Renal cortex interstitium (tissue), 11 donors: ENCODE data around the gene CCDC146. TPM values are rescaled to one million over a fixed set of nuclear protein-coding genes. Genes with fewer than 3 reads are reported as not detected.
"Not testable (repeated sequence)": the region's sequence is repeated elsewhere in the genome, so short reads cannot be mapped to it uniquely, and the experiment has no call there.

Source experiments
- DNase-seq, 11 donors: peaks; one replicate each; pipeline ENCODE4 v3.0.0-alpha.2; 2013; ENCODE audit warnings: low read depth in 9 of 11, low spot score in 4 of 11; ENCODE audit errors: extremely low read depth in 1 of 11
- polyA plus RNA-seq, 3 donors: library from polyadenylated mRNA; unstranded; fragments of 120-200 nt; gene quantifications; one replicate each; pipeline ENCODE4 v1.2.1, GENCODE V29; 2013; ENCODE audit not compliant: insufficient read length in 3 of 3

Gene CCDC146
- polyA plus RNA-seq, 3 donors = 20.4 to 34.4 (median 24.1) TPM

DNA sequence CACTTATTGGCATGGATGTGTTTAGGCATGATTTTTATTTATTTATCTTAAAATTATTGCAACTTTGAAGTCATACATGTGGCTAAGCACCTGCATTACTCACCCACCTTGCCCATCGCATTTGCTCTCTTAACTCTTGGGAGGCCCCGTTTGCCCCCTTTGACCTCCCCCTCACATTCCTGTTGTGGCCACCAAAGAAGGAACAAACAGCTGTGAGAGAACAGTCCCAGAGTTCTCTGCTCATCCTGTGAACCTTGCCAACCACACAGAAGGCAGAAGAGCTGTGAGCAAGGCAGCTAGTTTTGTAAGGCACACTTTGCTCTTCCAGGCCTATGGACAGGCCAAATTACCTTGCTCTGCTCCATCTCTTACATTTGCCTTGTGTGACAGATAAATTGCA lies 100.8 kb downstream of the CCDC146 start:
- no peak for DNase-seq

DNA sequence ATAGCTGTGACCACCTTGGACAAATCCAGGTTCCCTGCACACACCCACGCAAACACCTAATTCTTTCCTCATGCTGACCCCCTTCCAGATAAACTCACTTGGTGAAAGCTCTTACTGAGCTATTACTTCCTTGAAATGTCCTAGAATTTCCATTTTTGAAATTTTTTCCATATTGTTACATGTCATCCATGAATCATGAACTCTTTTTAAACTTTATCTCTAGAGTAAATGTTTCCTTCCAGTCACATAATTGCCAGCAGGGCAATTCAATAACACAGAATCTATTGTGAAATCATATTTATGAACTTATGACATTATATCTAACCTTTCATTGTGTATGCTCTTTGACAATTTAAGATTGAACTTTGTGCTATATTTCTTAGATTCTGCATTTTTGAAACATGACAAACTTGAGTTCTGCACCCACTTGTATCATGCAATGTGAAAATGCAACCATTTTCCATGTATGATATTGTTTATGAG lies 104.0 kb downstream of the CCDC146 start:
- no peak for DNase-seq

DNA sequence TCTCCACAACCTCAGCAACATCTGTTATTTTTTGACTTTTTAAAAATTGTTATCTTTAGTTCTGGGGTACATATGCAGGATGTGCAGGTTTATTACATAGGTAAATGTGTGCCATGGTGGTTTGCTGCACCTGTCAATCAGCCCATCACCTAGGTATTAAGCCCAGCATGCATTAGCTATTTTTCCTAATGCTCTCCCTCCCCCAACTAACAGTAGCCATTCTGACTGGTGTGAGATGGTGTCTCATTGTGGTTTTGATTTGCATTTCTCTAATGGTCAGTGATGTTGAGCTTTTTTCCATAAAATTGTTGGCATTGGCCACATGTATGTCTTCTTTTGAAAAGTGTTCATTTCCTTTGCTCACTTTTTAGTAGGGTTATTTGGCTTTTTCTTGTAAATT lies 106.4 kb downstream of the CCDC146 start:
- not testable (repeated sequence) for DNase-seq

DNA sequence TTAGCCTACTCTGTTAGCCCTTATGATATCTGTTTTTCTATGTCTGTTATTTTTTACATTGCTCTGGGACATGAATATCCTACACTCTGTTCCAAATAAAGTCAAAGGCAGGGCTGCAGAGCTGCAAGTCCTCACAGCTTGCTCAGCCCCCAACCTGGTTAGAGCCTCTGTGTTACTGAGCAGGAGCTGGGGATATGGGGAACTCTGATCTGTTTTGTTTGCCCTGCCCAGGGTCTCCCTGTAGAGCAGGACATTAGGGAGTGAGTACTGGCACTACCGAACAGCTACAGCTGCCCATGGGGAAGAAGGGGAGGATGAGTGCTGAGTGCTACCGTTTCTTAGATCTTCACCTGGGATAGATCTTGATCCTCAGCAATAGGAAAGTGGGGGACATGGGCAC lies 110.1 kb downstream of the CCDC146 start:
- DNase-seq = no peak

DNA sequence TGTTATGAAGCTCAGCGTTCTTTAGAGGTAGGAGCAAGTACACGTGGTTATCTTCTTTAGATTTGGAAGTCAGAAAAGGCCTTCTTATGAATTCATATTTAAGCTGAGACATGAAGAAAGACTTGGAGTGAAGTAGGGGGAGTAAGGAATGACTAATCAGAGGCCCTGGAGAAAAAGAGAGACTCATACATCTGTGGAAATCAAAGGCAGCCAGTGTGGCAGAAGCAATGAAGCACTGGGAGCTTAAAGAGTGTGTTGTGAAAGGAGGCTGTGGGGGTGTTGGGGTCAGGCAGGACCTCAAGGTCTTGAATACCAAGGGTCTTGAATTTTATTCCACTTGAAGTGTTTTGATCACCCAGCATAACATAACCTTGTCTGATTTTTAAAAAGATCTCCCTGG lies 112.9 kb downstream of the CCDC146 start:
- no peak for DNase-seq

DNA sequence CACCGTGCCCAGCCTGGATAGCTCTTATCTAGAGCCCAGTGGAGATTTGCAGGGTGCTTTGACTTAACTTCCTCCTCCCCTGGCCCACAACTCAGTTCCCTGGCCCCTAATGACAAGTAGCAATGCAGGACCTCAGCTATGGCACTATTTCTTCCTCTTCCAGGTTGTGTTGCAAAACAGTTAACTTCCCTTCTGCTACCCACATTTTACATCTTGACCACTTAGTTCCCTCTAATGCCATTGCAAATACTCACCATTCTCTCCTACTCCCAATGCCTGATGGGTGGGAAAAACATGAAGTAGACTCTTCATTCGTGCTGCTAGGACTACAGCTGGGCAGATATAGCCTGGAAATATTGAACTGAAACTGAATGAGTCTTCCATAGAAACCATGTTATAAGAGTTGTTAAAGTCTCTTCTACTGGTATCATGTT lies 116.3 kb downstream of the CCDC146 start:
- no peak for DNase-seq

DNA sequence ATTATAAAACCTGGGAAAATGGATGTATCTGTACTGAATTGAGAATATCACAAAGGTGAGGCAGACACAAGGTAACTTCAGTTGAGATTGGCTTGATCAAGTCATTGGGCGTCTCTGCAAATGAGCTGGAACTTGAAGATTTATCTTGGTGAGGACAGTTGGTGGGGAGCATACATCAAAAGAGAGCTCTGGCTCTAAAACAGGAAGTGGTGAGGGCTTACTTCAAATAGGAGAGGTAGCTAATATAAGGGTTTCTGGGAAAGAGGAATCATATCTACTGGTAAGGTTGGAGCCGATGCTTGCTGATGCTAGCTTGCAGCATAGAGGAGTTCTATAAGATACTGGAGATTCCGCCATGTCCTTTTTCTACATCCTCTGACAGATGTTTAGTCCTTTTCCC lies 117.1 kb downstream of the CCDC146 start:
- no peak for DNase-seq

DNA sequence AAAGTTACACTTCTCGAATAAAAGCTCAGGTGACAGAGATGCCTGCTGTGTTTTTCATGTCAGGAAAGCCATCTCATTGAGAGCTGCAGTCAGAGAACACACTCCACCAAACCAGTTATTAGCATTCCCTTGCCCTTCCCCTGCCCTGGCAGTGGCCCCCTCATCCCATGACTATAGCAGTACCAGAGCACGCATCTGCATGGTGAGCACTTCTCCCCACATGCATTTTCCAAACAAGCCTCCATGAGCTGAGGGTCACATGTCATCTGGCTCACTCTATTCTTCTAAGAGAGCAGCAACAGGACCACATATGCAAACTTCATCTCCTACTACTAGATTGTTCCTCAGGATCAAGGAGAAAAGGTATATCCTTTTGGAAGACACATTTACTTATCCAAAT lies 119.7 kb downstream of the CCDC146 start:
- DNase-seq = no peak

DNA sequence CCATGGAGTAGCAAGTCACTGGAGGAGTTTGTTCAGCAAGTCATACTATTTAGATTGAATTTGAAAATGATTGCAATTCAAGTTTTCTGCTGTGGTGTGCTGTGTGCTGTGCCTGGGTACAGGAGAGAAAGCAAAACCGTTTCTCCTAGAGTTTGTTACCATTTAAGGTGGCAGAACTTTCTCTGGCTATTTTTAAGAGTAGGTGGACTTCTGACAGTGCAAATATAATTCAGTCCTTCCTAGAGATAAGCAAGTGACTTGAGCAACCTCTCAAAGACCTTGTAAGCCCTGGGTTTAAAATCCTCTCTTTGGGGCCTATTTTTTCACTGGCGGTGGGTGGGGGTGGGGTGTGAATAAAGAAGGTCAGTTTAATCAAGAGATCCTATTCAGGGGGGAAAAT lies 120.1 kb downstream of the CCDC146 start:
- no peak for DNase-seq

DNA sequence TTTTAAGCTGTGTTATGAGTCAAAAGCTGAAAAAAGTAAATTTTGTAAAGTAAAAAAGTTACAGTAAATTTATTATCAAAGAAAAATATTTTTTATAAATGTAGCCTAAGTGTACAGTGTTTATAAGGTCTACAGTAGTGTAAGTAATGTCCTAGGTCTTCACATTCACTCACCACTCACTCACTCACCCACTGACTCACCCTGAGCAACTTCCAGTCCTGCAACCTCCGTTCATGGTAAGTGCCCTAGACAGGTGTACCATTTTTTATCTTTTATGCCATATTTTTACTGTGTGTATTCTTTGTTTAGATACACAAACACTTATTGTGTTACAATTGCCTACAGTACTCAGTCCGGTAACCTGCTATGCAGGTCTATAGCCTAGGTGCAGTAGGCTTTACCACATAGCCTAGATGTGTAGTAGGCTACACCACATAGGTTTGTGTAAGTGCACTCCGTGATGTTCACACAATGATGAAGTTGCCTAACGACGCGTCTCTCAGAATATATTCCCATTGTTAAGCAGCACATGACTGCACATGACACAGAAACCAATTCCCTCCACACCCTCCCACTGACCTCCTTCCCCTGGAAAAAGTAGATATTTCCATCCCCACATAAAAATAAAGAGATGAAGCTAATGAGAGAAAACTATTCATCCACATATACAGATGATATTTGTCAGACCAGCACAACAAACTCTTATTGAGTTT lies 122.0 kb downstream of the CCDC146 start:
- no peak for DNase-seq

DNA sequence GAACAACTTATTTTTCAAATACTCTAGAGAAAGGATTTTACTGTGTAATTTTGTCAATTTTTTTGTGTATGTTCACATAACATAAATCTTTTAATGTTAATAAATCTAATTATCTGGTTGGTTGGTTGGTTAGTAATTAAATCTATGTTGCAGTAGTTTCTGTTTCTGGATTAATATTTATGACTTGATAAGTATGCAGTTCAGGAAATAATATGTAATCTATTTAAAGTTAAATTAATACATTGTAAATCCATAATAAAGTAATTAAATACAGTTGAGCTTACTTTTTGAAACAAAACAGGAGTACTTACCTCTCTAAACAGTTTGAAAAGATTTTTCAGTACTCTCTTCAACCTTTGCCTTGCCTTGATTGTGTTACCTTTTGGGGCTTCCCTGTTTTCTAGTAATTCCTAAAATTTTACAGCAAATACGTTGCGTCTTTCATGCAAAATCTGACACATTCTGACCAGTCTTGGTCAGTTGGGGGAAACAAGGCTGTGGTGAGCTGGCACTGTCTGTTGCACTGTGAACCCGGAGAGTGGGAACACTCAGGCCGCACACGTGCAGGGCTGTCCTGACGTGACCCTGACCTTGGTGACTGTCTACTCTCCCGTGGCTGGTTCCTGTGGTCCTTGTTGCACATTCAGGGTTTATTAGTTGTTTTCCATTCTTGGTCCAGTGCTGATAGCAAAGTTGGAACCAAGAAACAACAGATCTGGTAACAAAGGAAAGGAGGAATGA lies 122.8 kb downstream of the CCDC146 start:
- DNase-seq = no peak

DNA sequence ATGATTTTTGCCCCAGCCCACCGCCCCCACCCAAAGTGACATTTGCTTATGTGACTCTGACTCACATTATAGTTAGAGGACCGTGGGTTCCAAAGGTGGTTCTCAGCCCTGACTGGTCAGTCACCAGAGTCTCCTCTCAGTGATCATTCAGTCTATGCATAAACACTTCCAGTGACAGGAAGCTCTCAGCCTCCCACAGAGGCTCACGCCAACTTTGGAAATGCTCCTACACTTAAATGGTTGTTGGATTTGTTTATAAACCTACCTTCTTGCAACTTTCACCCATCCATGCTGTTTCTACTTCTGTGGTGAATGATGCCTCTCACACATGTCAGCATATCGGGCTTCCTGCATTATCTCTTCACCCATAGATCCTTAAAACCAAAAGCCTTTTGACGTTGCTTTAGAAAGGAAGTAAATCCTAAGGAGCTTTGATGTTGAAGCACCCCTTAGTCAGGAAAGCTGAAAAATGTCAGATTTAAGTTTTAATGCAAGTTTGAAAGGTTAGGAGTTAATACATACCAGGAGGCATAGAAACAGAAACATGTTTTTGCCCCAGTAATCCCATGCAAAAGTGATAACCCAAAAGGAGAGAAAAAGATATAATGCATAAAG lies 123.7 kb downstream of the CCDC146 start:
- DNase-seq = no peak

DNA sequence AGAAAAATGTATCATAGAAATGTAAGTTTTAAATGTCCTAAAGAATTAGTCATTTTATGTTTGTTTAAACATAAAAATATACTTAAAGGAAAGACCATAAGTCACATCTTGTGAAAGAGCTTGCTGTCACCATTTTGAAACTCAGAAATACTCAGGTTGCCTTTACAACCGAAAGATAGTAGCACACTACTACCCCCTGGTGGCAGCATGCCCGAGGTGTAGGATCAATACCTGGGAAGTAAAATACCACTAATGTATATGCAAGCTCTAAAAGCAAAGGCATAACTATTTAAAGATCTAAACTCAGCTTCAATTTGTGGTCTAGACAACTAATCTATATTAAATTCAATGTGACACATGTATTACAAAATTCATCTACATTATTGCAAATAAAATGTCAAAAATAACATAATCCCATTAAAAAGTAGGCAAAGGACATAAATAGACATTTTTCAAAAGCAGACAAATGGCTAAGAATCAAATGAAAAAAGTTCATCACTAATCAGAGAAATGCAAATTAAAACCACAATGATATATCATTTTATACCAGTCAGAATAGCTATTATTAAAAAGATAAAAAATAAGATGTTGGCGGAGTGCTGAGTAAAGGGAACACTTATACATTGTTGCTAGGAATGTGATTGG lies 124.9 kb downstream of the CCDC146 start:
- peak in 8 of 11 donors; percentile 28 to 38 (median 29) for DNase-seq

DNA sequence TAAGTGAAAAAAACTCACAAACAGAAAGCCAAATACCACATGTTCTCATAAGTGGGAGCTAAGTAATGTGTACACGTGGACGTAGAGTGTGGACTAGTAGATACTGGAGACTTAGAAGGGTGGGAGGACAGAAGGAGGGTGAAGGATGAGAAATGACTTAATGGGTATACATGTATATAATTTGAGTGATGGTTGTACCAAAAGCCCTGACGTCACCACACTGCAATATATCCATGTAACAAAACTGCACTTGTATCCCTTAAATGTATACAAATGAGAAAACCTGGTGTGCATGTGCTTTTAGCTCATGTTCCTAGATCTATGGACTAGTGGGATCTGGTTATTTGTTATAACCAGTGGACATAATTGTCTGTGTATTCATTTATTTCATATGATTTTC lies 125.7 kb downstream of the CCDC146 start:
- no peak for DNase-seq

DNA sequence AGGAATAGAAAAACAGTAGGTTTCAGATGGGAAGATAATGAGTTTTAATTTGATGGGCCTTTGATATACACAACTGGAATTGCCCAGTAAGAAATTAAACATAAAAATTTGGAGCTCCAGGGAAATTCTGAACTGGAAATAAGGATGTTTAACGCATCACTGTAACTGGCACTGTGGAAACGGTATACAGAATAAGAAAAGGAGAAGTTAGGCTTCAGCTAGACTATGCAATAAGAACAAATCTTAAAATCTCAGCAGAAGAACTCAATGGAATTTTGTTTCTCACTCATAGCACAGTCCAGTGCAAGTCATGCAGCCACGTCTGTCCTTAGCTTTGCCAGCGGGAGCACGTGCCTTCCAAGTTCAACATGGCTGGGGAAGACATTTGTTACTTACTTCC lies 130.1 kb downstream of the CCDC146 start:
- DNase-seq = no peak

DNA sequence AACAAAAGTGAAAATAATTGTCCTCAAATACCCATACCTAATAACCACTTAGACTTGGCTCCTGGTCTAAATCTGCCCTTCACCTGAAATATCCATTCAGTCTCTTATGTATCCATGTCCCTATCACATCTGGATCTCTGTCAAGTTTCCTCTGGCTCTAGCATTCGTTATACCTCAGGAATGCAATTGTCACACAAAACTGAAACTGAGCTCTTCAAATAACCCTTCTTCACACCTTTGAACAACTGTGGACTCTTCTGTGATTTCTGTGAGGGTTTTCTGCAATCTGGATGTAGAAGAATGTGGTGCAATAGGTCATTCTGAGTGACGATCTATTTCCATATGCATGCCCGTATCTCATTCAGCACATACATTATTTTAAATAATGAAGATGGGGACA lies 130.7 kb downstream of the CCDC146 start:
- DNase-seq = no peak

DNA sequence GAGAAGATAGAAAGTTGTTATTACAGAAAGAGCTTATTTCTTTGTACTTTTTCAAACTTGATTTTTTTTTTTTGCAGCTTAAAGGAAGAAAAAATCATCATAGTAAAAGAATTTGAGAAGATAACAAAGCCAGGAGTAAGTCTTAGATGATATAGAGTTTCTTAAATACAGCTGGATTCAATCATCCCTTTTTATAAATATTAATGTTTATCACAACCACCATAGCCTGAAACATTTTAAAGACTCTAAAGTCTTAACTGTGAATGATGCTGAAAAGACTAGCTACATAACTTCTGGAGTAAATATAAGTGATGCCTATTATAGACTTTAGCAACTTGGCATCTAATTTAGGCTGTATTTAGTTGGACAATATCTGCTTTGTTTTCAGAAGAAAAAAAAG lies 132.0 kb downstream of the CCDC146 start:
- DNase-seq = no peak

DNA sequence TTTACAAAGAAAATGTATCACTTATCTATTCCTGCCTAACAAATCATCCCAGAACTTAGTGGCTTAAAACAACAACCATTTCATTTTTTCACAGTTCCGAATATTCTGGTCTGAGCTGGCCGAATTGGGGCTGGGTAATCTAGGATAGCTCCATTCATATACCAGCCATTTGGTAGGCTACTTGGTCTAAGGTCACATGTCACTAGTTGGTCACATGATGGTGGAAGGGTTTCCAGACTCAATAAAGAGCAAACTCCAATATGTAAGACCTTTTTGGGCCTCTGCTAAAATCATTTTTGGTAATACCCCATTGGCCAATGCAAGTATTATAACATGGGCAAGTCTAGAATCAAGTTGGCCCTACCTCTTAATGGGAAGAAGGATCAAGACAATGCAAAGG lies 132.5 kb downstream of the CCDC146 start:
- no peak for DNase-seq

DNA sequence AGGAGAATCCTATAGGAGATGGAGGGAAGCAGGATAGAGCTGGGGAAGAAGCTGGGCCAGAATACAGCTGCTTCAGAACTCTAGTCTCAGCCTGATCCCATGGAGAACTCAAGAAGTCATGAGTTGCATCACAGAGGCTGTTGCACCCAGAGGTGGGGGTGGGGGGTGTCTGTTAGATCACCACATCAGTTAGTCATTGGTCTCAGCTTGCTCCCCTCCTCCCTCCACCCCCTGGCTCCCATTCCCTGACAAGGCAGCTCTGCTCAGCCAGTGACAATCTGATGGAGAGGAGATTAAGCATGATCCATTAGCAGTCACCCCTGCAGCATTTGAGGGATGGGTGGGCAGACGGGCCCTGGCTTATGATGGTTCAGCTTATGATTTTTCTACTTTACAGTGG lies 135.6 kb downstream of the CCDC146 start:
- DNase-seq = no peak

DNA sequence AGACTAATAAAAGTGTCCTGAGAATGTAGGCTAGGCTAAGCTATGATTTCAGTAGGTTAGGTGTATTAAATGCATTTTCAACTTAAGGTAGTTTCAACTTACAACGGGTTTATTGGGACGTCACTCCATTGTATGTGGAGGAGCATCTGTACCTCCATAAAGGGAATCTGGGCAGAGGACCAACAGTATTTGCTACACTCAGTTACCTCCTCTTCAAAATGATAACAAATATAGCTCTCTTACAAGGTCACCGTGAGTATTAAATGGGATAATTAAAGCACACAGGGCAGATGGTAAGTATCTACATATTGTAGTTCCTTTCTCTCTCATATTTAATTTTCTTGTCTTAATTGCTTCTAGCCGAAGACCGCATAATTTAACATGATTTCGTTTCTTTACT lies 136.2 kb downstream of the CCDC146 start:
- DNase-seq = no peak
